Calu3 (cell line): ENCODE data around the gene MOAP1. TPM values are rescaled to one million over a fixed set of nuclear protein-coding genes. Genes with fewer than 3 reads are reported as not detected.

Experiments
- BruUV-seq: library from RNA; stranded (reverse); fragments of 400-500 nt; replicated peaks from 2 replicates; lab custom pipeline; 2021; lab: Mats Ljungman, UMichigan
- CTCF ChIA-PET: fragments of 300-600 bp; sonication (Branson Sonifier 250); formaldehyde crosslinking; loops from one replicate; lab custom pipeline; 2022; ENCODE audit warnings: antibody characterized with exemption; lab: Charles Lee
- DNase-seq: peaks from one replicate; pipeline ENCODE4 v3.0.0; 2022
- H3K27ac Mint-ChIP-seq: one replicate; pipeline ENCODE4 v1.8.0; 2022; ENCODE audit warnings: mixed read lengths; ENCODE audit not compliant: unreplicated experiment
- H3K27me3 Mint-ChIP-seq: one replicate; pipeline ENCODE4 v1.8.0; 2022; ENCODE audit warnings: mixed read lengths; ENCODE audit not compliant: unreplicated experiment
- H3K36me3 Mint-ChIP-seq: one replicate; pipeline ENCODE4 v1.8.0; 2022; ENCODE audit warnings: mild to moderate bottlenecking, moderate library complexity, mixed read lengths; ENCODE audit not compliant: insufficient read depth, unreplicated experiment
- H3K4me1 Mint-ChIP-seq: one replicate; pipeline ENCODE4 v1.8.0; 2022; ENCODE audit warnings: mild to moderate bottlenecking, low read depth, mixed read lengths; ENCODE audit not compliant: unreplicated experiment
- H3K4me3 Mint-ChIP-seq: one replicate; pipeline ENCODE4 v1.8.0; 2022; ENCODE audit warnings: mild to moderate bottlenecking, low read depth, moderate library complexity, mixed read lengths; ENCODE audit not compliant: unreplicated experiment
- H3K9me3 Mint-ChIP-seq: one replicate; pipeline ENCODE4 v1.8.0; 2022; ENCODE audit warnings: low read depth, mixed read lengths; ENCODE audit not compliant: unreplicated experiment
- intact Hi-C: fragments of 100-400 bp; cut with micrococcal nuclease; formaldehyde crosslinking; loops from one replicate; pipeline ENCODE4 v1.10.0; 2022; ENCODE audit not compliant: unreplicated experiment
- total RNA-seq: library from RNA; stranded (reverse); gene quantifications from 2 replicates; pipeline ENCODE4 v1.2.3, GENCODE V29; 2022
- TF ChIP-seq, protein P1 (sequence below): fragments of 200-600 bp; IDR thresholded peaks from one replicate; pipeline ENCODE4 v1.8.0; 2022; ENCODE audit warnings: antibody characterized with exemption; ENCODE audit not compliant: unreplicated experiment

MOAP1 gene
- total RNA-seq, 1 experiment from 2014 or later: 20.0 TPM

DNA sequence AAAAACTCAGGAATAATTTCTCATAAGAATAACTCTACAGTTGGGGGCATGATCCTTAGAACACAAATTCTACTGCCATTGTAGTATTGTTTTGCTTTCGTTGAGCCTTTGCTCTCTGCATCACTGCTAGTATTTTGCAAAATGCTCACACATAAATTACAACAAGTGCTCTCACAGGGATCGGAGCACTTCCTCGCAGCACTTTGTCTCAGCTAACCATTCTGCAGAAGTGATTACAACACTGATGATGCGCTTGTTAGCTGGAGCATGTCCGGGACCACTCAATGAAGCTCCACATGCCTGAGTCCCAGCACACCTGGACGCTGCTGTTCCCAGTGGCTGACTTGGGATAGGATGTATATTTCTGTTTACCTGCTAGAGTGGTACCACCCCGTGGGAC is 31.6 kb downstream of the MOAP1 start:
- intact Hi-C loops: loop anchor here (5.0 kb wide), 1 partner anchor 271 kb away; no protein-coding TSS in a partner anchor
- BruUV-seq: no TSS peak
- Mint-ChIP-seq H3K9me3 (no peaks in the 10 kb centered on the region), H3K4me3 (no peak overlapping the region), H3K4me1 (peaks cover 16% of the 10 kb centered on the region), H3K36me3 (no peaks in the 10 kb centered on the region), H3K27me3 (no peaks in the 10 kb centered on the region), H3K27ac (no peak overlapping the region)
- TF ChIP-seq, protein P1, sequence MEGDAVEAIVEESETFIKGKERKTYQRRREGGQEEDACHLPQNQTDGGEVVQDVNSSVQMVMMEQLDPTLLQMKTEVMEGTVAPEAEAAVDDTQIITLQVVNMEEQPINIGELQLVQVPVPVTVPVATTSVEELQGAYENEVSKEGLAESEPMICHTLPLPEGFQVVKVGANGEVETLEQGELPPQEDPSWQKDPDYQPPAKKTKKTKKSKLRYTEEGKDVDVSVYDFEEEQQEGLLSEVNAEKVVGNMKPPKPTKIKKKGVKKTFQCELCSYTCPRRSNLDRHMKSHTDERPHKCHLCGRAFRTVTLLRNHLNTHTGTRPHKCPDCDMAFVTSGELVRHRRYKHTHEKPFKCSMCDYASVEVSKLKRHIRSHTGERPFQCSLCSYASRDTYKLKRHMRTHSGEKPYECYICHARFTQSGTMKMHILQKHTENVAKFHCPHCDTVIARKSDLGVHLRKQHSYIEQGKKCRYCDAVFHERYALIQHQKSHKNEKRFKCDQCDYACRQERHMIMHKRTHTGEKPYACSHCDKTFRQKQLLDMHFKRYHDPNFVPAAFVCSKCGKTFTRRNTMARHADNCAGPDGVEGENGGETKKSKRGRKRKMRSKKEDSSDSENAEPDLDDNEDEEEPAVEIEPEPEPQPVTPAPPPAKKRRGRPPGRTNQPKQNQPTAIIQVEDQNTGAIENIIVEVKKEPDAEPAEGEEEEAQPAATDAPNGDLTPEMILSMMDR: no peak
- CTCF ChIA-PET: no interaction called here
- no peak for DNase-seq

GRCh38 chr14:93150227-93151208 is 34.2 kb downstream of the MOAP1 start:
- intact Hi-C loops: loop anchor here (5.0 kb wide), 1 partner anchor 268 kb away; no protein-coding TSS in a partner anchor
- BruUV-seq: no TSS peak
- Mint-ChIP-seq H3K36me3 (no peaks in the 10 kb centered on the region), H3K27me3 (no peaks in the 10 kb centered on the region), H3K9me3 (no peaks in the 10 kb centered on the region), H3K27ac (no peak overlapping the region), H3K4me3 (no peak overlapping the region), H3K4me1 (peaks cover 16% of the 10 kb centered on the region)
- TF ChIP-seq, protein P1: no peak
- DNase-seq: peak; percentile 68
- CTCF ChIA-PET: no interaction called here

GRCh38 chr14:93148979-93149378 is 35.7 kb downstream of the MOAP1 start:
- TF ChIP-seq, protein P1: no peak
- Mint-ChIP-seq H3K4me1 (peaks cover 16% of the 10 kb centered on the region), H3K4me3 (no peak overlapping the region), H3K9me3 (no peaks in the 10 kb centered on the region), H3K36me3 (no peaks in the 10 kb centered on the region), H3K27me3 (no peaks in the 10 kb centered on the region), H3K27ac (no peak overlapping the region)
- no peak for DNase-seq
- CTCF ChIA-PET: interaction anchor here (0.7 kb wide), 1 partner anchor 54 kb away, joined by 4 read pairs; no protein-coding TSS in a partner anchor
- BruUV-seq: no TSS peak
- intact Hi-C loops: no loop called here

GRCh38 chr14:93146119-93146518 is 38.6 kb downstream of the MOAP1 start:
- intact Hi-C loops: no loop called here
- H3K36me3 Mint-ChIP-seq: no peaks in the 10 kb centered on the region
- no peak for DNase-seq
- H3K27ac Mint-ChIP-seq: no peak overlapping the region
- no TSS peak for BruUV-seq
- CTCF ChIA-PET: interaction anchor here (1.1 kb wide), 1 partner anchor 14 kb away, joined by 3 read pairs; no protein-coding TSS in a partner anchor
- H3K9me3 Mint-ChIP-seq: no peaks in the 10 kb centered on the region
- no peak overlapping the region for H3K4me3 Mint-ChIP-seq
- H3K4me1 Mint-ChIP-seq: peaks cover 16% of the 10 kb centered on the region
- H3K27me3 Mint-ChIP-seq: no peaks in the 10 kb centered on the region
- TF ChIP-seq, protein P1: no peak
